Hepatocyte (in vitro differentiated cells): ENCODE data around the gene PCDHGC5. TPM values are rescaled to one million over a fixed set of nuclear protein-coding genes. Genes with fewer than 3 reads are reported as not detected.
A peak's percentile ranks its signal among the peaks of the same experiment; 100 is the strongest.

Source experiments
- DNase-seq: peaks from one replicate; pipeline ENCODE4 v3.0.0-alpha.2; 2016; ENCODE audit warnings: low spot score
- H2AFZ ChIP-seq: fragments of 200-600 bp; sonication (generic); 2 replicates; pipeline ENCODE4 v1.6.0; 2016; ENCODE audit warnings: antibody characterized with exemption, mild to moderate bottlenecking
- H3K27ac ChIP-seq: fragments of 200-600 bp; sonication (generic); 2 replicates; pipeline ENCODE4 v1.5.1; 2016; ENCODE audit warnings: mild to moderate bottlenecking
- H3K27me3 ChIP-seq: fragments of 200-600 bp; sonication (generic); 2 replicates; pipeline ENCODE4 v1.6.1; 2016
- H3K36me3 ChIP-seq: fragments of 200-600 bp; sonication (generic); replicated peaks from 2 replicates; pipeline ENCODE4 v1.5.1; 2016; ENCODE audit warnings: low read depth; ENCODE audit not compliant: insufficient read depth
- H3K4me1 ChIP-seq: fragments of 200-600 bp; sonication (generic); 2 replicates; pipeline ENCODE4 v1.5.1; 2016; ENCODE audit warnings: mild to moderate bottlenecking, moderate library complexity; ENCODE audit not compliant: insufficient read depth
- H3K4me2 ChIP-seq: fragments of 200-600 bp; sonication (generic); 2 replicates; pipeline ENCODE4 v1.6.0; 2016
- H3K4me3 ChIP-seq: fragments of 200-600 bp; sonication (generic); 2 replicates; pipeline ENCODE4 v1.5.1; 2016; ENCODE audit warnings: mild to moderate bottlenecking
- H3K79me2 ChIP-seq: fragments of 200-600 bp; sonication (generic); 2 replicates; pipeline ENCODE4 v1.6.0; 2017; ENCODE audit warnings: mild to moderate bottlenecking
- H3K9me2 ChIP-seq: fragments of 200-600 bp; sonication (generic); replicated peaks from 2 replicates; pipeline ENCODE4 v1.6.0; 2017; ENCODE audit warnings: mild to moderate bottlenecking; ENCODE audit not compliant: insufficient read depth
- H3K9me3 ChIP-seq: fragments of 200-600 bp; sonication (generic); 2 replicates; pipeline ENCODE4 v1.5.1; 2016; ENCODE audit warnings: low read depth, mild to moderate bottlenecking
- H4K20me1 ChIP-seq: fragments of 200-600 bp; sonication (generic); 2 replicates; pipeline ENCODE4 v1.6.0; 2016; ENCODE audit warnings: mild to moderate bottlenecking; ENCODE audit not compliant: insufficient read depth, poor library complexity, severe bottlenecking
- CTCF ChIP-seq: fragments of 200-600 bp; sonication (generic); IDR thresholded peaks from 2 replicates; pipeline ENCODE4 v1.5.1; 2016; ENCODE audit warnings: antibody characterized with exemption, mild to moderate bottlenecking; ENCODE audit not compliant: poor library complexity
- EZH2 ChIP-seq: fragments of 200-600 bp; sonication (generic); IDR thresholded peaks from 2 replicates; pipeline ENCODE4 v1.6.1; 2016; ENCODE audit warnings: antibody characterized with exemption, mild to moderate bottlenecking, borderline replicate concordance
- EZH2phosphoT487 ChIP-seq: fragments of 200-600 bp; sonication (generic); IDR thresholded peaks from one replicate; pipeline ENCODE4 v1.6.1; 2018; ENCODE audit warnings: antibody characterized with exemption, mild to moderate bottlenecking, low read depth, moderate library complexity; ENCODE audit not compliant: unreplicated experiment, severe bottlenecking
- WGBS: methylation state at CpG from one replicate; pipeline ENCODE4 v1.1.6; 2016; ENCODE audit warnings: low lambda C conversion rate; ENCODE audit errors: missing lambda C conversion rate; 5-methylcytosine and 5-hydroxymethylcytosine counted together
- polyA plus RNA-seq: library from polyadenylated mRNA; unstranded; fragments of >200 nt; fragmentation: Nextera tagmentation; extraction: Ambion mirVana; gene quantifications from 2 replicates; pipeline ENCODE4 v1.2.1, GENCODE V29; 2016
- total RNA-seq: library from RNA; depleted of rRNA; stranded (reverse); fragments of >200 nt; gene quantifications from 2 replicates; pipeline ENCODE4 v1.2.3, GENCODE V29; 2014

Gene PCDHGC5
- total and polyA plus RNA-seq, 2 experiments from 2014 or later = 0.16 to 1.1 TPM

GRCh38 chr5:141507387-141508091, 18.7 kb downstream of the PCDHGC5 start:
- peak; percentile 52 for DNase-seq
- Histone ChIP-seq H2AFZ (no peak overlapping the region), H3K4me2 (peak overlapping the region; percentile 70), H3K27ac (peak overlapping the region; percentile 94), H3K9me2 (no peaks in the 10 kb centered on the region), H3K9me3 (no peaks in the 10 kb centered on the region), H3K4me1 (peaks cover 29% of the 10 kb centered on the region), H3K36me3 (no peaks in the 10 kb centered on the region), H3K4me3 (no peak overlapping the region), H3K27me3 (no peaks in the 10 kb centered on the region), H3K79me2 (peaks cover 2% of the 10 kb centered on the region), H4K20me1 (no peaks in the 10 kb centered on the region)
- TF ChIP-seq CTCF = no peak
- TF ChIP-seq EZH2phosphoT487 = no peak
- no peak for TF ChIP-seq EZH2
- WGBS = 47% methylated on average over 11 of the region's 11 CpGs

- Histone ChIP-seq H3K4me1 (peaks cover 35% of the 10 kb centered on the region), H3K36me3 (no peaks in the 10 kb centered on the region), H4K20me1 (no peaks in the 10 kb centered on the region), H3K27me3 (no peaks in the 10 kb centered on the region), H3K9me2 (no peaks in the 10 kb centered on the region), H3K4me2 (peak overlapping the region; percentile 70), H2AFZ (no peak overlapping the region), H3K27ac (peak overlapping the region; percentile 94), H3K4me3 (no peak overlapping the region), H3K79me2 (peaks cover 2% of the 10 kb centered on the region), H3K9me3 (no peaks in the 10 kb centered on the region)
- 23% methylated on average over 9 of the region's 9 CpGs for WGBS
- TF ChIP-seq EZH2phosphoT487 = no peak
- no peak for DNase-seq
Measured at GRCh38 chr5:141508440-141508797, 19.5 kb downstream of the PCDHGC5 start.

- 32% methylated on average over 16 of the region's 23 CpGs for WGBS
- Histone ChIP-seq H4K20me1 (no peaks in the 10 kb centered on the region), H3K4me1 (peaks cover 39% of the 10 kb centered on the region), H3K79me2 (peaks cover 2% of the 10 kb centered on the region), H3K9me2 (no peaks in the 10 kb centered on the region), H3K36me3 (no peaks in the 10 kb centered on the region), H3K4me2 (peak overlapping the region; percentile 70), H3K27ac (peak overlapping the region; percentile 94), H3K4me3 (no peak overlapping the region), H2AFZ (no peak overlapping the region), H3K27me3 (no peaks in the 10 kb centered on the region), H3K9me3 (no peaks in the 10 kb centered on the region)
- TF ChIP-seq EZH2phosphoT487 (no peak), EZH2 (no peak), CTCF (no peak)
- DNase-seq = peak; percentile 78
Measured at GRCh38 chr5:141508798-141509611, 20.1 kb downstream of the PCDHGC5 start.

GRCh38 chr5:141510160-141510559, 21.3 kb downstream of the PCDHGC5 start:
- H3K79me2 ChIP-seq = peaks cover 2% of the 10 kb centered on the region
- no peaks in the 10 kb centered on the region for H3K9me2 ChIP-seq
- WGBS = 92% methylated on average over 9 of the region's 9 CpGs
- H3K36me3 ChIP-seq = no peaks in the 10 kb centered on the region
- H3K27ac ChIP-seq = peak overlapping the region; percentile 94
- no peak for DNase-seq
- no peaks in the 10 kb centered on the region for H3K9me3 ChIP-seq
- TF ChIP-seq EZH2phosphoT487 (no peak), EZH2 (no peak), CTCF (no peak)
- H3K27me3 ChIP-seq = no peaks in the 10 kb centered on the region
- H4K20me1 ChIP-seq = no peaks in the 10 kb centered on the region
- no peak overlapping the region for H3K4me3 ChIP-seq
- H2AFZ ChIP-seq = no peak overlapping the region
- peaks cover 50% of the 10 kb centered on the region for H3K4me1 ChIP-seq
- H3K4me2 ChIP-seq = no peak overlapping the region
